OCI-LY7 (cell line): ENCODE measurements around the gene CYFIP2. TPM values are rescaled to one million over a fixed set of nuclear protein-coding genes. Genes with fewer than 3 reads are reported as not detected.

ENCODE experiments used
- BruUV-seq: library from RNA; stranded (reverse); fragments of 400-500 nt; replicated peaks from 2 replicates; lab custom pipeline; 2021; lab: Mats Ljungman, UMichigan
- CTCF ChIA-PET: fragments of 300-600 bp; sonication (Branson Sonifier 250); formaldehyde crosslinking; loops from one replicate; lab custom pipeline; 2022; ENCODE audit warnings: antibody characterized with exemption; ENCODE audit not compliant: unreplicated experiment; lab: Charles Lee
- POLR2A ChIA-PET: fragments of 300-600 bp; sonication (Branson Sonifier 250); formaldehyde crosslinking; loops from one replicate; lab custom pipeline; 2022; ENCODE audit warnings: antibody characterized with exemption; lab: Charles Lee
- DNase-seq: peaks from one replicate; pipeline ENCODE4 v3.0.0-alpha.2; 2015; ENCODE audit warnings: low spot score
- H2AFZ ChIP-seq: fragments of 200-600 bp; sonication (generic), shearing (Covaris generic); 2 replicates; pipeline ENCODE4 v1.6.1; 2014; ENCODE audit warnings: mild to moderate bottlenecking, antibody characterized with exemption, low read length, moderate library complexity
- H3K27ac ChIP-seq: fragments of 200-600 bp; sonication (generic); 2 replicates; pipeline ENCODE4 v1.5.1; 2014; ENCODE audit warnings: mixed run types, low read depth, mild to moderate bottlenecking, moderate library complexity, low read length, inconsistent platforms; ENCODE audit not compliant: poor library complexity, severe bottlenecking
- H3K36me3 ChIP-seq: fragments of 200-600 bp; sonication (generic); 2 replicates; pipeline ENCODE4 v1.6.1; 2014; ENCODE audit warnings: mild to moderate bottlenecking, antibody characterized with exemption, low read length, moderate library complexity, mixed read lengths; ENCODE audit not compliant: insufficient read depth
- H3K4me1 ChIP-seq: fragments of 200-600 bp; sonication (generic); 2 replicates; pipeline ENCODE4 v1.5.1; 2014; ENCODE audit warnings: mild to moderate bottlenecking, low read length; ENCODE audit not compliant: insufficient read depth, poor library complexity, severe bottlenecking
- H3K4me2 ChIP-seq: fragments of 200-600 bp; sonication (generic); 2 replicates; pipeline ENCODE4 v1.6.1; 2014; ENCODE audit warnings: mild to moderate bottlenecking, low read length
- H3K4me3 ChIP-seq: fragments of 200-600 bp; sonication (generic); 2 replicates; pipeline ENCODE4 v1.5.1; 2014; ENCODE audit warnings: mild to moderate bottlenecking, low read depth, low read length; ENCODE audit not compliant: poor library complexity, severe bottlenecking
- H3K79me2 ChIP-seq: fragments of 200-600 bp; sonication (generic); 2 replicates; pipeline ENCODE4 v1.6.1; 2016; ENCODE audit warnings: low read depth, mild to moderate bottlenecking, low read length, moderate library complexity, mixed read lengths; ENCODE audit not compliant: insufficient read depth
- H3K9me2 ChIP-seq: fragments of 200-600 bp; sonication (generic); 2 replicates; pipeline ENCODE4 v1.6.1; 2016; ENCODE audit warnings: mild to moderate bottlenecking, low read length, mixed read lengths; ENCODE audit not compliant: insufficient read depth
- H3K9me3 ChIP-seq: fragments of 200-600 bp; sonication (generic); 2 replicates; pipeline ENCODE4 v1.6.1; 2014; ENCODE audit warnings: mild to moderate bottlenecking, mixed run types, low read length, mixed read lengths
- H4K20me1 ChIP-seq: fragments of 200-600 bp; sonication (generic); 2 replicates; pipeline ENCODE4 v1.6.1; 2014; ENCODE audit warnings: mild to moderate bottlenecking, antibody characterized with exemption, low read length, moderate library complexity, mixed read lengths; ENCODE audit not compliant: insufficient read depth
- CTCF ChIP-seq: fragments of 200-600 bp; sonication (generic); conservative IDR thresholded peaks from 2 replicates; pipeline ENCODE4 v1.5.1; 2014; ENCODE audit warnings: mild to moderate bottlenecking, antibody characterized with exemption, low read length, moderate library complexity, mixed read lengths
- EZH2phosphoT487 ChIP-seq: fragments of 200-600 bp; sonication (generic); IDR thresholded peaks from 2 replicates; pipeline ENCODE4 v1.6.1; 2018; ENCODE audit warnings: low read depth, borderline replicate concordance, mild to moderate bottlenecking, mixed run types, antibody characterized with exemption, low read length, moderate library complexity, mixed read lengths
- intact Hi-C: fragments of 100-400 bp; cut with micrococcal nuclease; formaldehyde crosslinking; loops from one replicate; pipeline ENCODE4 v1.10.0; 2022; ENCODE audit not compliant: unreplicated experiment
- total RNA-seq, 2 experiments: library from RNA; depleted of rRNA in 1 of 2; stranded (reverse); fragments of >200 nt in 1 of 2; shearing (Covaris generic) in 1 of 2; gene quantifications; 2 replicates each; pipeline ENCODE4 v1.2.3, GENCODE V29; 2014 to 2022

The CYFIP2 gene
- total RNA-seq, 2 experiments from 2014 or later, result 258 to 419 TPM

DNA sequence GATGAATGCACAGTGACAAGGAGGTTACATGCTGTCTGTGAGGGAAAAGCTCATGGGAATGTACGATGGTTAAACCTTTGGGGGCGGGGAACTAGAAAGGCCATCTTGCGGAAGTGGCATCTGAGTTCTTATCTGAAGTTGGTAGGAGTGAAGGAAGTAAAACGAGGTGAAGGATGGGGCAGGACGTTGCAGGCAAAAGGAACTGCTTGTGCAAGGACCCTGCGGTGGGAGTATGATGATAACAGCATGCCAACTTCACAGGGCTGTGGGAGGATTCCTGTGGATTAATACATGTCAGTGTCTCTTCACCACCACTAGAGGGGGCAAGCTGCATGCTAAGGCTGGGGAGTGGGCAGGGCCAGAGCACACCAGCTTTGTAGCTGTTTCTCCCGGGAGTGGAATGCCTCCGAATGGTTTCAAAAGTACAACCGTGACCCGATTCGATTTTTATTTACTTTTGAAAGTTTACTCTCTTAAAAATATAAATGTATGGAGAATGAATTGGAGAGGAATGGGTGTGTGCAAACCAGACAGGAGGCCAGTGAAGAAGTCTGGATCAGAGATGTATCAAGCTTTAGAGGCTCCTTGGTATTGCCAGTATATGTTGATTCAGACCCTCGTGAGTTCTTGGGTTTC is 62.5 kb downstream of the CYFIP2 start:
- H3K4me3 ChIP-seq, result no peak overlapping the region

GRCh38 chr5:157331807-157332206 is 65.9 kb downstream of the CYFIP2 start:
- Histone ChIP-seq H3K36me3 (peaks cover 92% of the 10 kb centered on the region), H3K79me2 (no peaks in the 10 kb centered on the region), H3K9me2 (no peaks in the 10 kb centered on the region), H3K4me3 (no peak overlapping the region), H3K4me2 (no peak overlapping the region), H3K4me1 (no peaks in the 10 kb centered on the region), H4K20me1 (no peaks in the 10 kb centered on the region), H3K27ac (no peak overlapping the region), H2AFZ (no peak overlapping the region), H3K9me3 (no peaks in the 10 kb centered on the region)
- BruUV-seq, result no TSS peak
- no peak for DNase-seq
- CTCF ChIA-PET, result no interaction called here
- POLR2A ChIA-PET, result no interaction called here
- no peak for TF ChIP-seq EZH2phosphoT487
- TF ChIP-seq CTCF, result no peak
- intact Hi-C loops, result no loop called here

More for the DNA sequence above, 62.5 kb downstream of the CYFIP2 start:
- Histone ChIP-seq H3K79me2 (no peaks in the 10 kb centered on the region), H3K9me2 (no peaks in the 10 kb centered on the region), H3K9me3 (no peaks in the 10 kb centered on the region), H3K4me2 (no peak overlapping the region), H4K20me1 (no peaks in the 10 kb centered on the region), H3K36me3 (peaks cover 92% of the 10 kb centered on the region), H3K4me1 (no peaks in the 10 kb centered on the region), H3K27ac (no peak overlapping the region), H2AFZ (no peak overlapping the region)
- ChIA-PET CTCF (interaction anchor here (0.8 to 1.3 kb wide), 3 partner anchors 15 to 415 kb away, joined by 3 read pairs; no protein-coding TSS in a partner anchor), POLR2A (interaction anchor here (0.9 kb wide), 1 partner anchor 61 kb away, joined by 3 read pairs; no protein-coding TSS in a partner anchor)
- TF ChIP-seq CTCF (peak; percentile 88), EZH2phosphoT487 (no peak)
- DNase-seq, result peak; percentile 73
- intact Hi-C loops, result loop anchor here (1.0 to 5.0 kb wide), 4 partner anchors 75 to 415 kb away; partner anchors contain the start of gene LSM11
- BruUV-seq, result no TSS peak
